WTC11 (cell line): ENCODE data around the gene PPP3CA. TPM values are rescaled to one million over a fixed set of nuclear protein-coding genes. Genes with fewer than 3 reads are reported as not detected.
A peak's percentile ranks its signal among the peaks of the same experiment; 100 is the strongest.

Source experiments
- ATAC-seq: fragments of 200-7000 bp; cut with Tn5 transposase; 2 replicates; pipeline ENCODE4 v1.10.0; 2021; ENCODE audit warnings: mild to moderate bottlenecking, moderate library complexity
- CTCF ChIA-PET: fragments of 300-600 bp; sonication (Branson Sonifier 250); formaldehyde crosslinking; loops from one replicate; lab custom pipeline; 2021; ENCODE audit warnings: antibody characterized with exemption; lab: Charles Lee
- POLR2A ChIA-PET: fragments of 350-600 bp; sonication (Branson Sonifier 250); formaldehyde crosslinking; loops from one replicate; lab custom pipeline; 2021; ENCODE audit warnings: antibody characterized with exemption; lab: Charles Lee
- DNase-seq: peaks from one replicate; pipeline ENCODE4 v3.0.0; 2021; ENCODE audit warnings: low spot score
- H3K27ac Mint-ChIP-seq: 2 replicates; pipeline ENCODE4 v1.8.0; 2021; ENCODE audit warnings: mixed read lengths
- H3K27me3 Mint-ChIP-seq: 2 replicates; pipeline ENCODE4 v1.8.0; 2021; ENCODE audit warnings: low read depth, mild to moderate bottlenecking, moderate library complexity, mixed read lengths
- H3K36me3 Mint-ChIP-seq: 2 replicates; pipeline ENCODE4 v1.8.0; 2021; ENCODE audit warnings: mixed read lengths
- H3K4me1 Mint-ChIP-seq: 2 replicates; pipeline ENCODE4 v1.8.0; 2022; ENCODE audit warnings: mixed read lengths
- H3K4me3 Mint-ChIP-seq: 2 replicates; pipeline ENCODE4 v1.8.0; 2021; ENCODE audit warnings: mild to moderate bottlenecking, moderate library complexity, mixed read lengths
- H3K9me3 Mint-ChIP-seq: 2 replicates; pipeline ENCODE4 v1.8.0; 2021; ENCODE audit warnings: mixed read lengths
- CREM ChIP-seq: sonication (generic); formaldehyde crosslinking; IDR thresholded peaks from 2 replicates; pipeline ENCODE4 v1.8.1; 2022; ENCODE audit warnings: mild to moderate bottlenecking, missing genetic modification reagents, moderate library complexity
- E2F4 ChIP-seq: sonication (generic); formaldehyde crosslinking; IDR thresholded peaks from 2 replicates; pipeline ENCODE4 v1.8.1; 2022; ENCODE audit warnings: low read depth, mild to moderate bottlenecking, moderate library complexity, missing genetic modification reagents, borderline replicate concordance
- ELF4 ChIP-seq: sonication (generic); formaldehyde crosslinking; IDR thresholded peaks from 2 replicates; pipeline ENCODE4 v1.8.1; 2022; ENCODE audit warnings: low read depth, mild to moderate bottlenecking, moderate library complexity, missing genetic modification reagents
- FOXK1 ChIP-seq: sonication (generic); formaldehyde crosslinking; IDR thresholded peaks from 2 replicates; pipeline ENCODE4 v1.8.0; 2022; ENCODE audit warnings: mild to moderate bottlenecking, moderate library complexity, missing genetic modification reagents
- FOXP4 ChIP-seq: sonication (generic); formaldehyde crosslinking; IDR thresholded peaks from 2 replicates; pipeline ENCODE4 v1.8.0; 2022; ENCODE audit warnings: mild to moderate bottlenecking, missing genetic modification reagents
- GABPB1 ChIP-seq: sonication (generic); formaldehyde crosslinking; IDR thresholded peaks from 2 replicates; pipeline ENCODE4 v1.8.1; 2023; ENCODE audit warnings: mild to moderate bottlenecking, missing genetic modification reagents
- GTF2I ChIP-seq: fragments of 250-450 bp; sonication (Bioruptor Pico); conservative IDR thresholded peaks from 2 replicates; pipeline ENCODE4 v1.4.0; 2021; ENCODE audit warnings: mild to moderate bottlenecking
- IRF2 ChIP-seq: sonication (generic); formaldehyde crosslinking; IDR thresholded peaks from 2 replicates; pipeline ENCODE4 v1.8.0; 2022; ENCODE audit warnings: low read depth, missing genetic modification reagents, borderline replicate concordance
- NFE2L1 ChIP-seq: sonication (generic); formaldehyde crosslinking; IDR thresholded peaks from 2 replicates; pipeline ENCODE4 v1.8.1; 2023; ENCODE audit warnings: missing genetic modification reagents
- NR1H2 ChIP-seq: sonication (generic); formaldehyde crosslinking; IDR thresholded peaks from 2 replicates; pipeline ENCODE4 v1.9.0; 2021; ENCODE audit warnings: mild to moderate bottlenecking, moderate library complexity, missing genetic modification reagents
- OVOL2 ChIP-seq: fragments of 250-450 bp; sonication (Bioruptor Pico); IDR thresholded peaks from 2 replicates; pipeline ENCODE4 v1.9.0; 2021; ENCODE audit warnings: mild to moderate bottlenecking, borderline replicate concordance
- PRRX2 ChIP-seq: fragments of 250-450 bp; sonication (Bioruptor Pico); IDR thresholded peaks from 2 replicates; pipeline ENCODE4 v1.8.0; 2021; ENCODE audit warnings: mild to moderate bottlenecking
- RORB ChIP-seq: fragments of 250-450 bp; sonication (Bioruptor Pico); IDR thresholded peaks from 2 replicates; pipeline ENCODE4 v1.9.0; 2021; ENCODE audit warnings: mild to moderate bottlenecking
- SP1 ChIP-seq: sonication (generic); formaldehyde crosslinking; conservative IDR thresholded peaks from 2 replicates; pipeline ENCODE4 v1.8.1; 2022; ENCODE audit warnings: missing genetic modification reagents
- STAT6 ChIP-seq: sonication (generic); formaldehyde crosslinking; conservative IDR thresholded peaks from 2 replicates; pipeline ENCODE4 v1.8.1; 2023; ENCODE audit warnings: mild to moderate bottlenecking, low read depth, missing genetic modification reagents, moderate library complexity
- TEAD4 ChIP-seq: sonication (generic); formaldehyde crosslinking; IDR thresholded peaks from 2 replicates; pipeline ENCODE4 v1.8.0; 2022; ENCODE audit warnings: mild to moderate bottlenecking, missing genetic modification reagents
- ZMAT4 ChIP-seq: fragments of 250-450 bp; sonication (Bioruptor Pico); IDR thresholded peaks from 2 replicates; pipeline ENCODE4 v1.9.0; 2021; ENCODE audit warnings: mild to moderate bottlenecking
- ZNF263 ChIP-seq: sonication (generic); formaldehyde crosslinking; IDR thresholded peaks from 2 replicates; pipeline ENCODE4 v1.8.1; 2022; ENCODE audit warnings: low read depth, mild to moderate bottlenecking, moderate library complexity, missing genetic modification reagents
- ZNF512 ChIP-seq: sonication (generic); formaldehyde crosslinking; IDR thresholded peaks from 2 replicates; pipeline ENCODE4 v1.8.1; 2022; ENCODE audit warnings: missing genetic modification reagents, borderline replicate concordance
- total RNA-seq: library from RNA; stranded (reverse); gene quantifications from 3 replicates; pipeline ENCODE4 v1.2.3, GENCODE V29; 2021

The PPP3CA gene
- total RNA-seq, 1 experiment from 2014 or later: 41.6 TPM

- TF ChIP-seq ZNF512 (CRISPR knock-in tag) (no peak), NR1H2 (no peak), STAT6 (no peak), TEAD4 (no peak), PRRX2 (CRISPR knock-in tag) (no peak), RORB (no peak), SP1 (CRISPR knock-in tag) (no peak), FOXK1 (CRISPR knock-in tag) (no peak), CREM (CRISPR knock-in tag) (no peak)
Measured at GRCh38 chr4:101256222-101256621, 91.1 kb downstream of the PPP3CA start (continued).

- Mint-ChIP-seq H3K36me3 (no peaks in the 10 kb centered on the region), H3K4me1 (peaks cover 44% of the 10 kb centered on the region), H3K27me3 (no peaks in the 10 kb centered on the region), H3K4me3 (no peak overlapping the region), H3K9me3 (peaks cover 4% of the 10 kb centered on the region; the same call in 1 of the 2 replicates), H3K27ac (peak overlapping the region; percentile 22)
- ChIA-PET CTCF (no interaction called here), POLR2A (no interaction called here)
- DNase-seq: no peak
- TF ChIP-seq ZNF263 (no peak), IRF2 (CRISPR knock-in tag) (no peak), CREM (CRISPR knock-in tag) (no peak), OVOL2 (CRISPR knock-in tag) (no peak), NR1H2 (no peak), E2F4 (CRISPR knock-in tag) (no peak), GABPB1 (no peak), ZMAT4 (CRISPR knock-in tag) (no peak), GTF2I (no peak), FOXP4 (CRISPR knock-in tag) (no peak), NFE2L1 (CRISPR knock-in tag) (no peak), ZNF512 (CRISPR knock-in tag) (no peak), ELF4 (CRISPR knock-in tag) (no peak)
- no peak for ATAC-seq
Measured at GRCh38 chr4:101254776-101255175, 92.5 kb downstream of the PPP3CA start.
